RPMI7951 (cell line): ENCODE results near the gene KCNH6. TPM values are rescaled to one million over a fixed set of nuclear protein-coding genes. Genes with fewer than 3 reads are reported as not detected.

Experiments used
- DNase-seq: peaks from one replicate; pipeline ENCODE4 v3.0.0-alpha.2; 2012; ENCODE audit warnings: low read depth
- total RNA-seq: library from RNA; depleted of rRNA; stranded (reverse); fragments of >200 nt; shearing (Covaris generic); gene quantifications from 2 replicates; pipeline ENCODE4 v1.2.3, GENCODE V29; 2014

The KCNH6 gene
- total RNA-seq, 1 experiment from 2014 or later: not detected

GRCh38 chr17:63534816-63535455 is 11.8 kb downstream of the KCNH6 start:
- no peak for DNase-seq

- DNase-seq: no peak
Observed at GRCh38 chr17:63535640-63536039, 12.5 kb downstream of the KCNH6 start.

DNA sequence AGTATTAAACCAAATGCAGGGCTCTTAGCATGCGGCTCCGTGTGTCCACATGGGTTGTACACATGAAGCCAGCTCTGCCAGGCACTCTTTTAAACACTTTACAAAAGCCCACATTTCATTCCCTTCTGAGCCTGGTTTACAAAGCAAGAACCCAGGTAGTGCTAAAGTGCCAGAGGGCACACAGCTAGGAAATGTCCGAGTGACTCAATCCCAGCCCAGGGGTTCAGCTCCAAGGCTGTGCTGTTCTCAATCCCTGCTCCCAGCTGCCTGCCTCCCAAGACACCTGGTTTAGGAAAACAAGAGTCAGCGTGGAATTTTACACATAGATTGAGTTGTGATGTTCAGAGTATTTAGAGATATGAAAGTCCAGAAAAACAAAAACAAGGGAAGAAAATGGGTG is 13.8 kb downstream of the KCNH6 start:
- DNase-seq: peak; percentile 58

- peak; percentile 5 for DNase-seq
Observed at GRCh38 chr17:63537991-63538692, 15.0 kb downstream of the KCNH6 start.

DNA sequence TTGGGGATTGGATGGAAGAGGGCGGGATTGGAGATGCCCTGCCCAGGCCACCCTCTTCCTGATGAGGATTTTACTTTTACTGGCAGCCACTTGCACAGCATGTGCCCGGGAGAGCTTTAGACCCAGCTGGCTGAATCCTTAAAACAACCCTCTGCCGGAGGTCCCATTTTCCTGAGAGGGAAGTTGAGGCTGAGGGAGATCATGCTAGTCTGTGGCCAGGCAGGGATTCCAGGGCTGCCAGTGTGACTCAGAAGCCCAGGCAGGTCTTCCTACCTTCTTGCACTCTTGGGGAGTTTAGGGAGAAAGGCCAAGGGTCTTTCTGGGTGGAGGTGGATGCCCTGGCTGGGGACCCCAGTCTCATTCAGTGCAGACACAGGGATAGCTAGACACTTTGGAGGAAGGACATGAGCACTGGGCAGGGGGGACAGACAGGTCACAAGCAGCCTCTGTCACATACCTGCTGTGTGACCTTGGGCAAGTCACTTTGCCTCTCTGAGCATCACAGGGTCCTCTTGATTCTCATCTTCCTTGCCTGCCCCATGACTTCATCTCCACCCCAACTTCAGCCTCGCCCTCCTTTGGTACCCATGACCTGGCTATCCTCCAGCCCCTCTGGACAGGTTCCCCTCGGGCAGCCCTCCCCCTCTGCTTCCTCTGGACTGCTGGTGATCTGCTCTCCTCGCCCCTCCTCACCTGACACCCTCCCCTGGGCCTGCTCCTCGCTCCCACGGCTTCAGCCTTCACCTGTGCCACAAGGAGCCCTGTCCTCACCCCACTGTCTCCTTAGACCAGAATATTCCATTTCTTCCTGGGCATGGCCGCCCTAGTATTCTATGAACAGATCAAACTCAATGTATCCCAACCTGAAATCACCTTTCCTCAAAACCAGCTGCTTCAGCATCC is 15.8 kb downstream of the KCNH6 start:
- no peak for DNase-seq

DNA sequence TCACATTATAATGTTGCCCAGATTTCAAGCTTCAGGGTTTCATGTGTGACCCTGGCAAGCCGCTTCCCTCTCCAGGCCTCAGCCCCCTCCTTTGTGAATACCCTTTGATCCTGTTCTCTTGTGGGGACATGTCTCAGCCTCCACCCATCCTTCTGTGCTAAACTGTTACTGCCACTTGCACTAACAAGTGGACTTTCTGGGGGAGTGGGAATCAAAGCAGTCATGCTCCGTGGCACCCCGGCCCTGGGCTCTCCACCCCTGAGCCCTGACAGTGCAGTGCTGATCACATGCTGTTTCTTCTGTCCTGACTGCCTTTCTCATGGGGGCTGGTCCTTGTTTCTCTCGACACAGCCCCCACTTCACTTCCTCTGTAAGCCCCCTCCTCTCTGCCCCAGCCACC is 17.4 kb downstream of the KCNH6 start:
- no peak for DNase-seq

DNA sequence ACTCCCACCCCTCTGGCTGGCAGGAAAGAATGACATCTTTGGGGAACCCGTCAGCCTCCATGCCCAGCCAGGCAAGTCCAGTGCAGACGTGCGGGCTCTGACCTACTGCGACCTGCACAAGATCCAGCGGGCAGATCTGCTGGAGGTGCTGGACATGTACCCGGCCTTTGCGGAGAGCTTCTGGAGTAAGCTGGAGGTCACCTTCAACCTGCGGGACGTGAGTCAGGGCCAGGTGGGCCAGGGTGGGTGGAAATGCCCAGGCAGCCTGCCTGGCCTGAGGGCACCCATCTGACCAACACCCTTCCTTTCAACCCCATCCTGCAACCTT is 19.0 kb downstream of the KCNH6 start:
- no peak for DNase-seq

- DNase-seq: no peak
Observed at GRCh38 chr17:63542942-63543821, 20.0 kb downstream of the KCNH6 start.

DNA sequence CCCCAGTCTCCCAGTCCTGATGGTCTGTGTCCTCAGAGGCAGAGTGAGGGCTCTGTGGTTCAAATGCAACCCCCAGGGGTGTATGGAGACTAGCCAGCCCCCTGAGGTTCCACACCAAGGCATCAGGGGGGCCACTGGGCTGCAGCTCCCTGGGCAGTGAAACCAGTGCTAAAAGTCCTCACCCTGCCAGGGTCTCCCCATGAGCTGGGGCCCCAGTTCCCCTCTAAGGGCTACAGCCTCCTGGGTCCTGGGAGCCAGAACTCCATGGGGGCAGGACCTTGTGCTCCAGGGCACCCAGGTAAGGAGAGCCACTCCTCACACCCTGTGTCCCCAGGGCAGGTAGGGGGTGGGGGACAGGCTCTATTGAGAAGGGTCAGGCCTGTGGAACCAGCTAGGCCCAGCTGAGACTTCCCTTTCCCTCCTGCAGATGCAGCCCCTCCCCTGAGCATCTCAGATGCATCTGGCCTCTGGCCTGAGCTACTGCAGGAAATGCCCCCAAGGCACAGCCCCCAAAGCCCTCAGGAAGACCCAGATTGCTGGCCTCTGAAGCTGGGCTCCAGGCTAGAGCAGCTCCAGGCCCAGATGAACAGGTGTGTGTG is 20.8 kb downstream of the KCNH6 start:
- DNase-seq: no peak

DNA sequence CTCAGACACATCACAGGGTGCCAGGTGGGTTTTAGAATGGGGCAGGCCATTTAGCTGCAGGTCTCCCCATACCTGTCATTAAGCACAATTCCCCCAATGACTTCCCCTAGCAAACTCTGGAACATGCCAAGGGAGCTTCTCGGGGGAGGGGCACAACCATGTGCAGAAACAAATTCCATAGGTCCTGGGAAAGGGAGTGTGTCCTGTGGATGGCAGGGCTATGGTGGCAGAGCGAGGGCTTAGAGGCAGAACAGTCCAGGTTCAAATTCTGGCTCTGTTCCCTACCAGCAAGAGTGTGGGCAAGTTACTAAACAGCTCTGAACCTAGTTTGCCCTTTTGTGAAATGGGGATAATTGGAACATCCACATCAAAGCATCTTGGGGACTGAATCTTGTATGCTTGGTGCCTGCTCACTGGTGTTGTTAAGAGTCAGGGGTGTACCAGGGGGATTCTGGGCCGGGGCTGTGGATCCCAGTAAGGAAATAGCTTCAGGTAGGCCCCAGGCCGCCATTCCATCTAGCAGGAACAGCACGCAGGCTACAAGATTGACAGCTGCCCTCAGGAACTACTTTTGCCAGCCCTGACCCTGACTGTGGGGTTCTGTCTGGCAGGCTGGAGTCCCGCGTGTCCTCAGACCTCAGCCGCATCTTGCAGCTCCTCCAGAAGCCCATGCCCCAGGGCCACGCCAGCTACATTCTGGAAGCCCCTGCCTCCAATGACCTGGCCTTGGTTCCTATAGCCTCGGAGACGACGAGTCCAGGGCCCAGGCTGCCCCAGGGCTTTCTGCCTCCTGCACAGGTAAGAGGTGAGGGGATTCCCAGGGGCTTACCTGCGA is 21.5 kb downstream of the KCNH6 start:
- no peak for DNase-seq

- no peak for DNase-seq
Observed at GRCh38 chr17:63546308-63547082, 23.3 kb downstream of the KCNH6 start.

DNA sequence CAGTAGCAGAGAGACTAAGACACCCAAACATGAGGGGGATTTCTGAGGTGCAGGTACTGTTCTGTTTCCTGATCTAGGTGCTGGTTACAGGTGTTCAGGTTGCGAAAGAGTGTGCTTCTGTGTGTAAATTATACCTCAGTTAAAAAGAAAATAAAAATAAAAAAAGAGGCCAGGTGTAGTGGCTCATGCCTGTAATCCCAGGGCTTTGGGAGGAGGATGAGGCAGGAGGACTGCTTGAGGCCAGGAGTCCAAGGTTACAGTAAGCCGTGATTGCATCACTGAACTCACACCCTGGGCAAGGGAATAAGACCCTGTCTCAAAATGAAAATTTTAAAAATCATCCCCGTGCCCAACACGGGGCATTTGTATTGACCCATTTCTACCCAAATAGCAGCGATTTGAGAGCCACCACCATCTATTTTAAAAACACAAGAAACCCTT is 23.9 kb downstream of the KCNH6 start:
- DNase-seq: no peak

DNA sequence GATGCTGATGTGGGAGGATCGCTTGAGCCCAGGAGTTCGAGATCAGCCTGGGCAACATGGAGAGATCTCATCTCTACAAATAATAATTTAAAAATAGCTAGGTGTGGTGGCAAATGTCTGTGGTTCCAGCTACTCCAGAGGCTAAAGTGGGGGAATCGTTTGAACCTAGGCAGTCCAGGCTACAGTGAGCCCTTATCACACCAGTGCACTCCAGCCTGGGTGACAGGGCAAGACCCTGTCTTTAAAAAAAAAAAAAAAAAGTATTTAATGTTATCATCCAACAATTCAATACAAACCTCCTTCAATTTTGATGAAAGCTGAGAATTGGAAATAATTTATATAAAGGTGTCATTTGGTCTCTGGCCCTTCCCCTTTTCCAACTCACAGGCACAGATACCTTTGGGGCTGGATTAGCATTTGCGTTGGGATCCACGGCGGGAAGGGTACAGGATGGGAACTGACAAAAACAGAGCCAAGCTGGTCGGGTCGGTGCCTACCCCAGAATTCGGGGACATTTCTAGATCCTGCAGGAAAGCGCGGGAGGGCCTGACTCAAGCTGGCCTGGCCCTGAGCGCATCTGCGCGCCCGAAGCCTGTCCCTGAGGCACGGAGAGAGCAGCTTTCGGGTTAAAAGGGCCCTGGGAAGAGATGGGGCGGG is 26.3 kb downstream of the KCNH6 start:
- no peak for DNase-seq

GRCh38 chr17:63549946-63550816 is 27.0 kb downstream of the KCNH6 start, which contains the start of gene DCAF7:
Gene DCAF7, plus strand, starts transcription at chr17:63550477. Its CDS starts 201 bp downstream, at chr17:63550678.
- DNase-seq: peak; percentile 99

GRCh38 chr17:63550817-63551639 is 27.9 kb downstream of the KCNH6 start:
- DNase-seq: peak; percentile 45

GRCh38 chr17:63552211-63552610 is 29.1 kb downstream of the KCNH6 start:
- no peak for DNase-seq
